K562 (cell line): ENCODE results near the gene SYK. TPM values are rescaled to one million over a fixed set of nuclear protein-coding genes. Genes with fewer than 3 reads are reported as not detected.
A peak's percentile ranks its signal among the peaks of the same experiment; 100 is the strongest.

Experiments
- ATAC-seq: fragments of 200-7000 bp; cut with Tn5 transposase; 3 replicates; pipeline ENCODE4 v1.9.1; 2020; ENCODE audit warnings: moderate library complexity
- BruUV-seq: library from RNA; stranded (reverse); fragments of 400-500 nt; replicated peaks from 2 replicates; lab custom pipeline; 2021; lab: Mats Ljungman, UMichigan
- CTCF ChIA-PET: fragments of 300-600 bp; formaldehyde crosslinking; extraction: SDS; loops from one replicate; lab custom pipeline; 2021; ENCODE audit warnings: low intra/inter-chr PET ratio; lab: Yijun Ruan, JAX
- POLR2A ChIA-PET: fragments of 300-600, 350-650 bp; sonication (Branson Sonifier 250); formaldehyde crosslinking; extraction: SDS; loops from one replicate; lab custom pipeline; 2021; ENCODE audit warnings: antibody characterized with exemption, inconsistent platforms; lab: Yijun Ruan, JAX
- DNase-seq, 4 experiments: peaks; one replicate each; pipeline versions ENCODE4 v3.0.0 to v3.0.0-alpha.2; 2011 to 2018; ENCODE audit warnings: low spot score in 3 of 4, mixed read lengths in 3 of 4; ENCODE audit errors: extremely low read depth in 1 of 4
- FAIRE-seq: peaks from 2 replicates; lab custom pipeline; 2011; peaks lifted over from hg19 to GRCh38; lab: Jason Lieb, UNC
- H2AFZ ChIP-seq: 2 replicates; pipeline ENCODE4 v1.6.0; 2011; ENCODE audit warnings: low read depth, low read length, control low read depth, inconsistent platforms
- H3K27ac ChIP-seq: fragments of 200-600 bp; 3 replicates; pipeline ENCODE4 v1.8.0; 2011; ENCODE audit warnings: low read depth, mild to moderate bottlenecking, control low read depth, inconsistent platforms, low read length, moderate library complexity, mixed read lengths; ENCODE audit errors: extremely low read depth
- H3K27me3 ChIP-seq, 2 experiments: fragments of 300-600 bp in 1 of 2; 2 replicates in 1 of 2; 3 replicates in 1 of 2; pipeline versions ENCODE4 v1.6.0 to v1.8.0; 2011; ENCODE audit warnings: inconsistent platforms in 2 of 2, low read length in 2 of 2, mild to moderate bottlenecking in 1 of 2, mixed read lengths in 1 of 2, moderate library complexity in 1 of 2; ENCODE audit not compliant: control insufficient read depth in 2 of 2, insufficient read depth in 2 of 2
- H3K36me3 ChIP-seq: fragments of 300-600 bp; 3 replicates; pipeline ENCODE4 v1.8.0; 2011; ENCODE audit warnings: mild to moderate bottlenecking, low read length, inconsistent platforms; ENCODE audit not compliant: control insufficient read depth, insufficient read depth
- H3K4me1 ChIP-seq, 2 experiments: fragments of 200-600 bp in 1 of 2; replicated peaks in 1 of 2; 2 replicates in 1 of 2; 3 replicates in 1 of 2; pipeline versions ENCODE4 v1.5.1 to v1.8.0; 2011; ENCODE audit warnings: inconsistent platforms in 2 of 2, low read length in 2 of 2, mild to moderate bottlenecking in 1 of 2, mixed read lengths in 1 of 2, moderate library complexity in 1 of 2; ENCODE audit not compliant: control insufficient read depth in 2 of 2, insufficient read depth in 2 of 2
- H3K4me2 ChIP-seq: 2 replicates; pipeline ENCODE4 v1.6.1; 2011; ENCODE audit warnings: low read length, control low read depth, inconsistent platforms, mixed read lengths; ENCODE audit not compliant: insufficient read depth
- H3K4me3 ChIP-seq: fragments of 200-600 bp; sonication (generic), shearing (Covaris generic); 2 replicates; pipeline ENCODE4 v1.5.1; 2016; ENCODE audit warnings: control low read depth, inconsistent platforms
- H3K79me2 ChIP-seq: fragments of 200-600 bp; 3 replicates; pipeline ENCODE4 v1.8.0; 2011; ENCODE audit warnings: low read length, inconsistent platforms; ENCODE audit not compliant: control insufficient read depth, insufficient read depth
- H3K9ac ChIP-seq, 2 experiments: 2 replicates each; pipeline versions ENCODE4 v1.6.0 to v1.6.1; 2011; ENCODE audit warnings: low read depth in 2 of 2, low read length in 2 of 2, control low read depth in 1 of 2, inconsistent platforms in 1 of 2, mild to moderate bottlenecking in 1 of 2, mixed read lengths in 1 of 2; ENCODE audit not compliant: insufficient read depth in 1 of 2
- H3K9me1 ChIP-seq: one replicate; pipeline ENCODE4 v1.6.0; 2011; ENCODE audit warnings: inconsistent platforms, mild to moderate bottlenecking, low read length, moderate library complexity; ENCODE audit not compliant: control insufficient read depth, insufficient read depth
- H3K9me3 ChIP-seq: replicated peaks from 2 replicates; pipeline ENCODE4 v1.5.1; 2011; ENCODE audit warnings: low read depth, low read length, inconsistent platforms; ENCODE audit not compliant: control insufficient read depth, insufficient read depth
- H4K20me1 ChIP-seq: replicated peaks from 2 replicates; pipeline ENCODE4 v1.6.1; 2011; ENCODE audit warnings: low read length, inconsistent platforms, mixed read lengths; ENCODE audit not compliant: control insufficient read depth, insufficient read depth
- CBX8 ChIP-seq: fragments of 200-600 bp; sonication (generic); IDR thresholded peaks from 2 replicates; pipeline ENCODE4 v1.6.1; 2012; ENCODE audit warnings: borderline replicate concordance, mixed run types, low read depth, mild to moderate bottlenecking, moderate library complexity, mixed read lengths, low read length, control low read depth, inconsistent platforms; ENCODE audit not compliant: poor library complexity, severe bottlenecking; ENCODE audit errors: extremely low read depth
- CCNT2 ChIP-seq: IDR thresholded peaks from 2 replicates; pipeline ENCODE4 v1.6.1; 2011; ENCODE audit warnings: borderline replicate concordance, low read depth, mild to moderate bottlenecking, moderate library complexity, mixed read lengths, low read length; ENCODE audit not compliant: insufficient read length; ENCODE audit errors: extremely low read depth
- CHD1 ChIP-seq: fragments of 200-600 bp; sonication (generic); IDR thresholded peaks from one replicate; pipeline ENCODE4 v1.6.1; 2012; ENCODE audit warnings: mild to moderate bottlenecking, moderate library complexity, low read length, inconsistent platforms
- DIDO1 ChIP-seq: fragments of 450-650 bp; IDR thresholded peaks from 2 replicates; pipeline ENCODE4 v1.6.1; 2016; ENCODE audit warnings: low read depth, missing biosample characterization, missing genetic modification characterization
- GABPA ChIP-seq: fragments of 200-800 bp; sonication (Bioruptor generic); conservative IDR thresholded peaks from 2 replicates; pipeline ENCODE4 v1.6.1; 2016; ENCODE audit warnings: low read depth, missing genetic modification characterization, missing compliant biosample characterization
- HMGN3 ChIP-seq: IDR thresholded peaks from 2 replicates; pipeline ENCODE4 v1.6.1; 2011; ENCODE audit warnings: borderline replicate concordance, low read depth, mild to moderate bottlenecking, mixed read lengths, low read length; ENCODE audit not compliant: insufficient read length; ENCODE audit errors: extremely low read depth
- KLF13 ChIP-seq: fragments of 450-650 bp; IDR thresholded peaks from 2 replicates; pipeline ENCODE4 v1.6.1; 2016; ENCODE audit warnings: missing genetic modification characterization, low read depth, mild to moderate bottlenecking, missing compliant biosample characterization, moderate library complexity, borderline replicate concordance
- MAZ ChIP-seq, 2 experiments: fragments of 450-650 bp in 1 of 2; sonication (generic) in 1 of 2; formaldehyde crosslinking; IDR thresholded peaks in 1 of 2; conservative IDR thresholded peaks in 1 of 2; 2 replicates each; pipeline versions ENCODE4 v1.4.0 to v1.5.0; 2020; ENCODE audit warnings: mild to moderate bottlenecking in 1 of 2, missing genetic modification reagents in 1 of 2
- NR2C2 ChIP-seq, 2 experiments: fragments of 200-800 bp in 1 of 2; sonication (Bioruptor generic) in 1 of 2; sonication (generic) in 1 of 2; formaldehyde crosslinking in 1 of 2; IDR thresholded peaks; 2 replicates each; pipeline versions ENCODE4 v1.6.1 to v1.8.0; 2016 to 2022; ENCODE audit warnings: mild to moderate bottlenecking in 1 of 2, missing compliant biosample characterization in 1 of 2, missing genetic modification characterization in 1 of 2, missing genetic modification reagents in 1 of 2
- PHF20 ChIP-seq: fragments of 450-650 bp; IDR thresholded peaks from 2 replicates; pipeline ENCODE4 v1.6.1; 2018; ENCODE audit not compliant: partially characterized antibody
- PHF8 ChIP-seq: fragments of 200-600 bp; sonication (generic); IDR thresholded peaks from 2 replicates; pipeline ENCODE4 v1.6.1; 2012; ENCODE audit warnings: mixed run types, mild to moderate bottlenecking, inconsistent platforms, low read length, moderate library complexity, borderline replicate concordance
- POLR2G ChIP-seq: fragments of 200-400 bp; formaldehyde crosslinking; IDR thresholded peaks from 2 replicates; pipeline ENCODE4 v1.6.1; 2017; ENCODE audit warnings: low read depth, mild to moderate bottlenecking, antibody characterized with exemption, low read length, moderate library complexity
- RBBP5 ChIP-seq: fragments of 200-600 bp; sonication (generic); IDR thresholded peaks from 2 replicates; pipeline ENCODE4 v1.6.1; 2012; ENCODE audit warnings: borderline replicate concordance, mild to moderate bottlenecking, low read length, control low read depth, inconsistent platforms; ENCODE audit not compliant: insufficient read depth, poor library complexity, severe bottlenecking
- RBFOX2 ChIP-seq: fragments of 200-400 bp; formaldehyde crosslinking; IDR thresholded peaks from 2 replicates; pipeline ENCODE4 v1.6.1; 2017; ENCODE audit warnings: low read depth, mild to moderate bottlenecking, low read length, moderate library complexity
- TAF1 ChIP-seq: IDR thresholded peaks from 2 replicates; pipeline ENCODE4 v1.6.1; 2011; ENCODE audit warnings: mild to moderate bottlenecking, low read length, moderate library complexity; ENCODE audit not compliant: insufficient read depth, control insufficient read depth, severe bottlenecking; ENCODE audit errors: extremely low read depth
- ZFX ChIP-seq: sonication (generic); formaldehyde crosslinking; IDR thresholded peaks from 2 replicates; pipeline ENCODE4 v1.8.0; 2022; ENCODE audit warnings: mild to moderate bottlenecking, missing genetic modification reagents, moderate library complexity
- WGBS: fragments of 100-300 bp; shearing (Covaris generic); methylation state at CpG from one replicate; pipeline ENCODE4 v1.1.6; 2016; ENCODE audit warnings: low coverage, mixed read lengths; ENCODE audit not compliant: insufficient coverage; ENCODE audit errors: missing lambda C conversion rate; 5-methylcytosine and 5-hydroxymethylcytosine counted together
- in situ Hi-C: fragments of 300-500 bp; cut with MboI; formaldehyde crosslinking; loops from 4 replicates; pipeline ENCODE4 v1.15.0; 2018; ENCODE audit warnings: inconsistent platforms, mixed read lengths
- intact Hi-C: fragments of 100-400 bp; cut with micrococcal nuclease; formaldehyde crosslinking; loops from 2 replicates; pipeline ENCODE4 v1.14.2; 2022
- polyA plus RNA-seq, 8 experiments: library from polyadenylated mRNA; depleted of rRNA in 4 of 8; stranded (reverse) in 5 of 8; unstranded in 3 of 8; fragments of >200 nt; fragmentation: Nextera tagmentation in 2 of 8; fragmentation: Illumina TruSeq in 1 of 8; extraction: Ambion mirVana in 2 of 8; extraction: Trizol in 1 of 8; gene quantifications; 2 replicates each; pipeline versions ENCODE4 v1.2.1 to v1.2.3, GENCODE V29; 2011 to 2014; ENCODE audit warnings: inconsistent platforms in 1 of 8, missing spikeins in 1 of 8
- total RNA-seq, 7 experiments: library from RNA; depleted of rRNA in 6 of 7; stranded (reverse); fragments of >200 nt in 6 of 7; fragmentation: Illumina TruSeq in 2 of 7; extraction: Trizol in 2 of 7; gene quantifications; 2 replicates each; pipeline versions ENCODE4 v1.2.1 to v1.2.3, GENCODE V29; 2011 to 2021; ENCODE audit warnings: low replicate concordance in 1 of 7
- TF ChIP-seq, protein P1 (sequence below), 2 experiments: IDR thresholded peaks; 2 replicates each; pipeline ENCODE4 v1.6.1; 2012; ENCODE audit warnings: improper control_type of control experiment in 2 of 2, low read depth in 2 of 2, low read length in 2 of 2, borderline replicate concordance in 1 of 2

SYK gene
- total and polyA plus RNA-seq, 9 of the 15 experiments (the other 6 are each of a cell fraction or from before 2014, with no cell fraction given), result 3.9 to 32.7 (median 16.7) TPM

DNA sequence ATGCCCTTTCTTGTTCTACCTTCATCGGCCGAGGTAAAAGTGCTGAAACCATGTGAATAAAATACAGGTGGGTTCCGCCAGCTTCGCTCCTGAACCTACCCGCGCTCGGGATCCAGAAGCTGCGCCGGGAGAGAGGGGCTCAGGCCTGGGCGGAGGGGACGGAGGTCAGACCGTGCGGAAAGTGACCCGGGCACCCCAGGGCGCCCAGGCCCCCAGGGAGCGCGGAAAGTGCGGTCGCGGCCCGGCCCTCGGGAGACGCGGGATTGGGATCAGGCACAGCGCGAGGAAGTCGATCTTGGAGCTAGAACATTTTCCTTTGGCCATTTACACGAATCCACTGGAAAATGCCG, 329 bp downstream of the SYK start:
- H2AFZ ChIP-seq, result peak overlapping the region; percentile 78
- peaks cover 47% of the 10 kb centered on the region for H3K79me2 ChIP-seq
- H3K27ac ChIP-seq, result peak overlapping the region; percentile 78
- peak overlapping the region; percentile 78 for H3K4me2 ChIP-seq
- H4K20me1 ChIP-seq, result no peaks in the 10 kb centered on the region
- DNase-seq (peak; percentile 26 to 39 (median 30)), FAIRE-seq (no peak), ATAC-seq (peak; percentile 79)
- no peaks in the 10 kb centered on the region for H3K9me1 ChIP-seq
- ChIA-PET CTCF (no interaction called here), POLR2A (interaction anchor here (1.6 kb wide), 1 partner anchor 14 kb away, joined by 4 read pairs; no protein-coding TSS in a partner anchor)
- peaks cover 2% of the 10 kb centered on the region for H3K36me3 ChIP-seq
- peak overlapping the region; percentile 51 for H3K4me3 ChIP-seq
- peaks cover 11 to 16% of the 10 kb centered on the region in 2 experiments for H3K4me1 ChIP-seq
- TF ChIP-seq PHF20, result peak; percentile 7
- TF ChIP-seq, protein P1, sequence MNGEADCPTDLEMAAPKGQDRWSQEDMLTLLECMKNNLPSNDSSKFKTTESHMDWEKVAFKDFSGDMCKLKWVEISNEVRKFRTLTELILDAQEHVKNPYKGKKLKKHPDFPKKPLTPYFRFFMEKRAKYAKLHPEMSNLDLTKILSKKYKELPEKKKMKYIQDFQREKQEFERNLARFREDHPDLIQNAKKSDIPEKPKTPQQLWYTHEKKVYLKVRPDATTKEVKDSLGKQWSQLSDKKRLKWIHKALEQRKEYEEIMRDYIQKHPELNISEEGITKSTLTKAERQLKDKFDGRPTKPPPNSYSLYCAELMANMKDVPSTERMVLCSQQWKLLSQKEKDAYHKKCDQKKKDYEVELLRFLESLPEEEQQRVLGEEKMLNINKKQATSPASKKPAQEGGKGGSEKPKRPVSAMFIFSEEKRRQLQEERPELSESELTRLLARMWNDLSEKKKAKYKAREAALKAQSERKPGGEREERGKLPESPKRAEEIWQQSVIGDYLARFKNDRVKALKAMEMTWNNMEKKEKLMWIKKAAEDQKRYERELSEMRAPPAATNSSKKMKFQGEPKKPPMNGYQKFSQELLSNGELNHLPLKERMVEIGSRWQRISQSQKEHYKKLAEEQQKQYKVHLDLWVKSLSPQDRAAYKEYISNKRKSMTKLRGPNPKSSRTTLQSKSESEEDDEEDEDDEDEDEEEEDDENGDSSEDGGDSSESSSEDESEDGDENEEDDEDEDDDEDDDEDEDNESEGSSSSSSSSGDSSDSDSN (IDR thresholded peaks at IDR 0.05; ENCODE audit: borderline replicate concordance in 1 of 2, low read depth in 2 of 2, low read length in 2 of 2), result peak in 1 of 2 experiments; percentile 3; a peak in 1 of 4 replicates
- peak; percentile 54; the same call in 1 of the 2 replicates for TF ChIP-seq GABPA (tag)
- TF ChIP-seq CCNT2, result peak; percentile 10
- TF ChIP-seq DIDO1 (tag), result no peak
- TF ChIP-seq POLR2G, result peak; percentile 30
- TF ChIP-seq KLF13 (tag), result no peak
- peak; percentile 16; the same call in 1 of the 2 replicates for TF ChIP-seq PHF8
- TF ChIP-seq CHD1, result peak; percentile 89
- TF ChIP-seq RBFOX2, result peak; percentile 70
- TF ChIP-seq HMGN3, result no peak
- TF ChIP-seq TAF1, result peak; percentile 8
- no peak for TF ChIP-seq CBX8
- TF ChIP-seq MAZ (CRISPR knock-in tag; conservative IDR thresholded peaks at IDR 0.05 in 1 of 2, IDR thresholded peaks at IDR 0.05 in 1 of 2), result 0 out of 4 replicates have a peak, but pooled peaks have one; percentile 13 to 33
- TF ChIP-seq NR2C2 (CRISPR knock-in tag; IDR thresholded peaks at IDR 0.05), result no peak
- TF ChIP-seq NR2C2 (tag; IDR thresholded peaks at IDR 0.05), result peak; percentile 17; the same call in 1 of the 2 replicates
- TF ChIP-seq ZFX (CRISPR knock-in tag), result peak; percentile 82
- peak; percentile 70 for TF ChIP-seq RBBP5
- no TSS peak for BruUV-seq
- in situ Hi-C loops, result no loop called here
- intact Hi-C loops, result no loop called here
- no peaks in the 10 kb centered on the region for H3K27me3 ChIP-seq
- 1% methylated on average over 12 of the region's 29 CpGs for WGBS
- no peaks in the 10 kb centered on the region for H3K9me3 ChIP-seq
- peak overlapping the region; percentile 66 to 92 for H3K9ac ChIP-seq
